ENCODE measurements around the gene EID2. TPM values are rescaled to one million over a fixed set of nuclear protein-coding genes. Genes with fewer than 3 reads are reported as not detected.

EID2 gene
- polyA plus RNA-seq, 1 donor (not counting 4 experiments of a cell fraction or from before 2014, with no cell fraction given), result 12.9 TPM

DNA sequence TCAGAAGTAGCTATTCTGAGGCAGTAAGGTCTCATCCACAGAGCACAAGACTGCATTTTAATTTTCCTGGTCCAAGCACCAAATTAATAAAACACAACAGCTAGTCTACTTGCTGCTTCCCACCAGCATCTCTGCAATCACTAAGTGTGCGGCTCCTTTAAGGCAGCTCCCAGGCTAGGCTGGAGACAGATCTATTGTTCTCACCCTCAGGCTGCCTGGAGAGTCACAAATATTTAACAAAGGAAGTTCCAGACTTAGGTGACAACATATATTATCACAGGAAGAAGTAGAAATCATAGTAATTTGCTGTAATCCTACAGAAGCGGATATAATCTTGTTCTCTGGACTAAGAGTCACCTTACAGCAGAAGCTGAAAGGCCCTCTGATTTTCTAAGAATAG, 2.2 kb upstream of the EID2 start:
- TF ChIP-seq, protein P1, sequence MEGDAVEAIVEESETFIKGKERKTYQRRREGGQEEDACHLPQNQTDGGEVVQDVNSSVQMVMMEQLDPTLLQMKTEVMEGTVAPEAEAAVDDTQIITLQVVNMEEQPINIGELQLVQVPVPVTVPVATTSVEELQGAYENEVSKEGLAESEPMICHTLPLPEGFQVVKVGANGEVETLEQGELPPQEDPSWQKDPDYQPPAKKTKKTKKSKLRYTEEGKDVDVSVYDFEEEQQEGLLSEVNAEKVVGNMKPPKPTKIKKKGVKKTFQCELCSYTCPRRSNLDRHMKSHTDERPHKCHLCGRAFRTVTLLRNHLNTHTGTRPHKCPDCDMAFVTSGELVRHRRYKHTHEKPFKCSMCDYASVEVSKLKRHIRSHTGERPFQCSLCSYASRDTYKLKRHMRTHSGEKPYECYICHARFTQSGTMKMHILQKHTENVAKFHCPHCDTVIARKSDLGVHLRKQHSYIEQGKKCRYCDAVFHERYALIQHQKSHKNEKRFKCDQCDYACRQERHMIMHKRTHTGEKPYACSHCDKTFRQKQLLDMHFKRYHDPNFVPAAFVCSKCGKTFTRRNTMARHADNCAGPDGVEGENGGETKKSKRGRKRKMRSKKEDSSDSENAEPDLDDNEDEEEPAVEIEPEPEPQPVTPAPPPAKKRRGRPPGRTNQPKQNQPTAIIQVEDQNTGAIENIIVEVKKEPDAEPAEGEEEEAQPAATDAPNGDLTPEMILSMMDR (optimal IDR thresholded peaks at IDR 0.05 in 1 of 3, IDR thresholded peaks at IDR 0.05 in 1 of 3, conservative IDR thresholded peaks at IDR 0.05 in 1 of 3; ENCODE audit: extremely low read depth in 1 of 3, insufficient read depth in 2 of 3, low read length in 3 of 3), result no peak
- no peak for TF ChIP-seq EZH2 (IDR thresholded peaks at IDR 0.05; ENCODE audit: low read length)
- FAIRE-seq, result no peak
- no peak overlapping the region for H3K4me2 ChIP-seq (ENCODE audit: control insufficient read depth, extremely low read depth, insufficient read depth, low read depth, low read length)
- H4K20me1 ChIP-seq (ENCODE audit: control insufficient read depth, extremely low read depth, insufficient read depth, low read length), result no peaks in the 10 kb centered on the region
- peaks cover 46% of the 10 kb centered on the region for H3K4me1 ChIP-seq (ENCODE audit: control insufficient read depth, extremely low read depth, insufficient read depth, low read length)
- dilution Hi-C loops (cut with MboI; ENCODE audit: extremely low pct_ligation_motif_present, low sequenced_read_pairs), result no loop called here
- DNase-seq (ENCODE audit: low read depth, low spot score), result no peak
- no peak overlapping the region for H3K27ac ChIP-seq (ENCODE audit: control insufficient read depth, insufficient read depth, low read length)
- no peaks in the 10 kb centered on the region for H3K27me3 ChIP-seq (ENCODE audit: control insufficient read depth, extremely low read depth, insufficient read depth, low read length)
- H3K9me3 ChIP-seq (ENCODE audit: control insufficient read depth, low read depth, low read length), result no peaks in the 10 kb centered on the region
- H3K9me1 ChIP-seq (ENCODE audit: control insufficient read depth, extremely low read depth, insufficient read depth, low read length), result no peaks in the 10 kb centered on the region
- no peak overlapping the region for H3K4me3 ChIP-seq (ENCODE audit: control insufficient read depth in 2 of 3, extremely low read depth in 1 of 3, insufficient read depth in 2 of 3, low read depth in 1 of 3, low read length in 3 of 3)
- no peaks in the 10 kb centered on the region for H3K36me3 ChIP-seq (ENCODE audit: control insufficient read depth in 2 of 2, extremely low read depth in 1 of 2, insufficient read depth in 2 of 2, low read length in 2 of 2)
- H3K9ac ChIP-seq (ENCODE audit: control insufficient read depth, extremely low read depth, insufficient read depth, low read length), result no peak overlapping the region
- H3K79me2 ChIP-seq (ENCODE audit: control insufficient read depth, insufficient read depth, low read length), result peaks cover 21% of the 10 kb centered on the region
- peak overlapping the region; percentile 27 for H2AFZ ChIP-seq (ENCODE audit: control insufficient read depth, low read length)

DNA sequence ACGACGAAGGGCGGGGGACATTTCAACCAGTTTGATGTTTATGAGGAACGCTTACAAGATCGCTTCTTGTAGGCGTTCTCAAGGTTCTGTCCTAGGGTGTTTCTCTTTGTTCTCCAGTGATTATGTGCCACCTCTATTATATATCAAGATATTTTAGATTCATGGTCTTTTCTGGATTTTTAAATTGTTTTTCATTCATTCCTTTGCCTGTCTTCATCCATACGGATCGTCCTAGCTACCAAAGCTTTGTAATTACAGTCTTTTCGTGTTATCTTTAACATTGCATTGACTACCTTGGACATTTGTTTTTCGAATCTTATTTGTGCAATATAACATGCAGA, 342 bp upstream of the EID2 start:
- Histone ChIP-seq H3K4me1 (ENCODE audit: control insufficient read depth, extremely low read depth, insufficient read depth, low read length) (peaks cover 39% of the 10 kb centered on the region), H2AFZ (ENCODE audit: control insufficient read depth, low read length) (peak overlapping the region; percentile 95), H4K20me1 (ENCODE audit: control insufficient read depth, extremely low read depth, insufficient read depth, low read length) (no peaks in the 10 kb centered on the region), H3K9me1 (ENCODE audit: control insufficient read depth, extremely low read depth, insufficient read depth, low read length) (no peaks in the 10 kb centered on the region), H3K79me2 (ENCODE audit: control insufficient read depth, insufficient read depth, low read length) (peaks cover 21% of the 10 kb centered on the region), H3K4me3 (ENCODE audit: control insufficient read depth in 2 of 3, extremely low read depth in 1 of 3, insufficient read depth in 2 of 3, low read depth in 1 of 3, low read length in 3 of 3) (peak overlapping the region in 2 of 3 experiments; percentile 36 to 82), H3K36me3 (ENCODE audit: control insufficient read depth in 2 of 2, extremely low read depth in 1 of 2, insufficient read depth in 2 of 2, low read length in 2 of 2) (no peaks in the 10 kb centered on the region), H3K27ac (ENCODE audit: control insufficient read depth, insufficient read depth, low read length) (peak overlapping the region; percentile 87), H3K9me3 (ENCODE audit: control insufficient read depth, low read depth, low read length) (no peaks in the 10 kb centered on the region), H3K9ac (ENCODE audit: control insufficient read depth, extremely low read depth, insufficient read depth, low read length) (peak overlapping the region; percentile 90), H3K27me3 (ENCODE audit: control insufficient read depth, extremely low read depth, insufficient read depth, low read length) (no peaks in the 10 kb centered on the region), H3K4me2 (ENCODE audit: control insufficient read depth, extremely low read depth, insufficient read depth, low read depth, low read length) (peak overlapping the region; percentile 83)
- DNase-seq (ENCODE audit: low read depth, low spot score), result no peak
- FAIRE-seq, result peak; percentile 76
- dilution Hi-C loops (cut with MboI; ENCODE audit: extremely low pct_ligation_motif_present, low sequenced_read_pairs), result no loop called here
- TF ChIP-seq, protein P1 (optimal IDR thresholded peaks at IDR 0.05 in 1 of 3, IDR thresholded peaks at IDR 0.05 in 1 of 3, conservative IDR thresholded peaks at IDR 0.05 in 1 of 3; ENCODE audit: extremely low read depth in 1 of 3, insufficient read depth in 2 of 3, low read length in 3 of 3), result no peak
- TF ChIP-seq EZH2 (IDR thresholded peaks at IDR 0.05; ENCODE audit: low read length), result no peak
